DND-41 (cell line): ENCODE measurements around the gene FAM209B.

Experiments used
- EZH2 ChIP-seq: IDR thresholded peaks from 3 replicates; pipeline ENCODE4 v1.6.1; 2012; ENCODE audit warnings: borderline replicate concordance, low read depth, mild to moderate bottlenecking, moderate library complexity, low read length, inconsistent platforms; ENCODE audit not compliant: severe bottlenecking
- TF ChIP-seq, protein P1 (sequence below): IDR thresholded peaks from 2 replicates; pipeline ENCODE4 v1.5.1; 2012; ENCODE audit warnings: borderline replicate concordance, low read length, moderate library complexity, mild to moderate bottlenecking; ENCODE audit not compliant: poor library complexity, severe bottlenecking; ENCODE audit errors: extremely low read depth

DNA sequence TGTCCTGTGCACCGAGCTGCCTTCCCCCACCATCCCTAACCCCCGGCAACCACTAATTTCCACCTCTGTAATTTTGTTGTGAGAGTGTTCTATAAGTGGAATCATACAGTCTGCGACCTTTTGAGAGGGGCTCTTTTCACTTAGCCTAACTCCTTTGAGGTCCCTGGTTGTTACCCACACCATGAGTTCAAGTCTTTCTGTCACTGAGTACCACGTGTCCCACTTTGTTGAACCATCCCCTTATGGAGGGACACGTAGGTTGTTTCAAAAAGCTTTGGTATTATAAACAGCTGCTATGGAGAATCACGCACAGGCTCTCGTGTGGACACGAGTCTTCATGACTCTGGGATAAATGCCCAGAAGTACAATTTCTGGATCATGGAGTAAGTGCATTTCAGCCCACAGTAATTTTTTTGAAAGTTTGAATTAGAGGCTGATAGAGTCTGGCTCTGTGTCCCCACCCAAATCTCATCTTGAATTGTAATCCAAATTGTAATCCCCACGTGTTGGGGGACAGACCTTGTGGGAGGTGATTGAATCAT lies 9.5 kb downstream of the FAM209B start:
- TF ChIP-seq, protein P1, sequence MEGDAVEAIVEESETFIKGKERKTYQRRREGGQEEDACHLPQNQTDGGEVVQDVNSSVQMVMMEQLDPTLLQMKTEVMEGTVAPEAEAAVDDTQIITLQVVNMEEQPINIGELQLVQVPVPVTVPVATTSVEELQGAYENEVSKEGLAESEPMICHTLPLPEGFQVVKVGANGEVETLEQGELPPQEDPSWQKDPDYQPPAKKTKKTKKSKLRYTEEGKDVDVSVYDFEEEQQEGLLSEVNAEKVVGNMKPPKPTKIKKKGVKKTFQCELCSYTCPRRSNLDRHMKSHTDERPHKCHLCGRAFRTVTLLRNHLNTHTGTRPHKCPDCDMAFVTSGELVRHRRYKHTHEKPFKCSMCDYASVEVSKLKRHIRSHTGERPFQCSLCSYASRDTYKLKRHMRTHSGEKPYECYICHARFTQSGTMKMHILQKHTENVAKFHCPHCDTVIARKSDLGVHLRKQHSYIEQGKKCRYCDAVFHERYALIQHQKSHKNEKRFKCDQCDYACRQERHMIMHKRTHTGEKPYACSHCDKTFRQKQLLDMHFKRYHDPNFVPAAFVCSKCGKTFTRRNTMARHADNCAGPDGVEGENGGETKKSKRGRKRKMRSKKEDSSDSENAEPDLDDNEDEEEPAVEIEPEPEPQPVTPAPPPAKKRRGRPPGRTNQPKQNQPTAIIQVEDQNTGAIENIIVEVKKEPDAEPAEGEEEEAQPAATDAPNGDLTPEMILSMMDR = no peak
- TF ChIP-seq EZH2 = no peak
